ENCODE measurements around the gene C15orf39. TPM values are rescaled to one million over a fixed set of nuclear protein-coding genes. Genes with fewer than 3 reads are reported as not detected.
"Not testable (repeated sequence)": the region's sequence is repeated elsewhere in the genome, so short reads cannot be mapped to it uniquely, and the experiment has no call there.

Gene C15orf39
- polyA plus RNA-seq, 4 donors, result 6.5 to 20.6 (median 11.9) TPM

- no peaks in the 10 kb centered on the region for H3K27me3 ChIP-seq (ENCODE audit: control insufficient read depth in 3 of 3, insufficient read depth in 3 of 3, low read length in 3 of 3)
- WGBS, 3 donors, result 83 to 93% (median 92%) methylated on average over 7 of the region's 7 CpGs
- H3K4me1 ChIP-seq (ENCODE audit: control insufficient read depth in 3 of 3, insufficient read depth in 2 of 3, low read depth in 1 of 3, low read length in 2 of 3), result peaks cover 0 to 9% (median 0%) of the 10 kb centered on the region in 3 donors
- no peaks in the 10 kb centered on the region for H3K36me3 ChIP-seq (ENCODE audit: control insufficient read depth in 3 of 3, insufficient read depth in 2 of 3, low read depth in 1 of 3, low read length in 3 of 3)
- H3K27ac ChIP-seq (ENCODE audit: low read depth in 1 of 3, low read length in 2 of 3), result no peak overlapping the region
- no peak for FAIRE-seq
- DNase-seq, result no peak
- no peaks in the 10 kb centered on the region for H3K9me3 ChIP-seq (ENCODE audit: control insufficient read depth in 2 of 2, insufficient read depth in 1 of 2, low read depth in 1 of 2, low read length in 1 of 2)
- H3K4me3 ChIP-seq (ENCODE audit: low read depth in 1 of 3, low read length in 3 of 3), result no peak overlapping the region
Observed at GRCh38 chr15:75158402-75158801, 43.3 kb upstream of the C15orf39 start.

GRCh38 chr15:75159244-75159643 is 42.4 kb upstream of the C15orf39 start:
- no peak overlapping the region for H3K4me3 ChIP-seq (ENCODE audit: low read depth in 1 of 3, low read length in 3 of 3)
- no peak for DNase-seq
- WGBS, 3 donors, result 16 to 49% (median 21%) methylated on average over 1 of the region's 1 CpG
- peaks cover 0 to 9% (median 0%) of the 10 kb centered on the region in 3 donors for H3K4me1 ChIP-seq (ENCODE audit: control insufficient read depth in 3 of 3, insufficient read depth in 2 of 3, low read depth in 1 of 3, low read length in 2 of 3)
- H3K27me3 ChIP-seq (ENCODE audit: control insufficient read depth in 3 of 3, insufficient read depth in 3 of 3, low read length in 3 of 3), result no peaks in the 10 kb centered on the region
- no peak overlapping the region for H3K27ac ChIP-seq (ENCODE audit: low read depth in 1 of 3, low read length in 2 of 3)
- no peaks in the 10 kb centered on the region for H3K9me3 ChIP-seq (ENCODE audit: control insufficient read depth in 2 of 2, insufficient read depth in 1 of 2, low read depth in 1 of 2, low read length in 1 of 2)
- no peak for FAIRE-seq
- H3K36me3 ChIP-seq (ENCODE audit: control insufficient read depth in 3 of 3, insufficient read depth in 2 of 3, low read depth in 1 of 3, low read length in 3 of 3), result no peaks in the 10 kb centered on the region

- no peaks in the 10 kb centered on the region for H3K27me3 ChIP-seq (ENCODE audit: control insufficient read depth in 3 of 3, insufficient read depth in 3 of 3, low read length in 3 of 3)
- H3K36me3 ChIP-seq (ENCODE audit: control insufficient read depth in 3 of 3, insufficient read depth in 2 of 3, low read depth in 1 of 3, low read length in 3 of 3), result no peaks in the 10 kb centered on the region
- H3K27ac ChIP-seq (ENCODE audit: low read depth in 1 of 3, low read length in 2 of 3), result no peak overlapping the region
- H3K4me1 ChIP-seq (ENCODE audit: control insufficient read depth in 3 of 3, insufficient read depth in 2 of 3, low read depth in 1 of 3, low read length in 2 of 3), result peaks cover 0 to 9% (median 0%) of the 10 kb centered on the region in 3 donors
- H3K9me3 ChIP-seq (ENCODE audit: control insufficient read depth in 2 of 2, insufficient read depth in 1 of 2, low read depth in 1 of 2, low read length in 1 of 2), result no peaks in the 10 kb centered on the region
- H3K4me3 ChIP-seq (ENCODE audit: low read depth in 1 of 3, low read length in 3 of 3), result no peak overlapping the region
- no peak for DNase-seq
- no peak for FAIRE-seq
- WGBS, 3 donors, result 83 to 93% (median 88%) methylated on average over 5 of the region's 5 CpGs
Observed at GRCh38 chr15:75161106-75161916, 40.4 kb upstream of the C15orf39 start.

GRCh38 chr15:75161917-75162414 is 39.7 kb upstream of the C15orf39 start:
- FAIRE-seq (no peak), DNase-seq (peak in 1 of 2 donors; percentile 56)
- Histone ChIP-seq H3K9me3 (ENCODE audit: control insufficient read depth in 2 of 2, insufficient read depth in 1 of 2, low read depth in 1 of 2, low read length in 1 of 2) (no peaks in the 10 kb centered on the region), H3K27ac (ENCODE audit: low read depth in 1 of 3, low read length in 2 of 3) (no peak overlapping the region), H3K4me1 (ENCODE audit: control insufficient read depth in 3 of 3, insufficient read depth in 2 of 3, low read depth in 1 of 3, low read length in 2 of 3) (peaks cover 0 to 9% (median 0%) of the 10 kb centered on the region in 3 donors), H3K36me3 (ENCODE audit: control insufficient read depth in 3 of 3, insufficient read depth in 2 of 3, low read depth in 1 of 3, low read length in 3 of 3) (no peaks in the 10 kb centered on the region), H3K4me3 (ENCODE audit: low read depth in 1 of 3, low read length in 3 of 3) (no peak overlapping the region), H3K27me3 (ENCODE audit: control insufficient read depth in 3 of 3, insufficient read depth in 3 of 3, low read length in 3 of 3) (no peaks in the 10 kb centered on the region)
- WGBS, 3 donors, result 24 to 53% (median 50%) methylated on average over 4 of the region's 4 CpGs

- H3K27me3 ChIP-seq (ENCODE audit: control insufficient read depth in 3 of 3, insufficient read depth in 3 of 3, low read length in 3 of 3), result no peaks in the 10 kb centered on the region
- H3K4me1 ChIP-seq (ENCODE audit: control insufficient read depth in 3 of 3, insufficient read depth in 2 of 3, low read depth in 1 of 3, low read length in 2 of 3), result peaks cover 0 to 9% (median 0%) of the 10 kb centered on the region in 3 donors
- H3K9me3 ChIP-seq (ENCODE audit: control insufficient read depth in 2 of 2, insufficient read depth in 1 of 2, low read depth in 1 of 2, low read length in 1 of 2), result peaks cover 0 to 7% of the 10 kb centered on the region in 2 donors
- WGBS, 3 donors, result 87 to 94% (median 92%) methylated on average over 3 of the region's 3 CpGs
- no peak for FAIRE-seq
- DNase-seq, result no peak
- H3K27ac ChIP-seq (ENCODE audit: low read depth in 1 of 3, low read length in 2 of 3), result peak overlapping the region in 1 of 3 donors; percentile 34
- H3K4me3 ChIP-seq (ENCODE audit: low read depth in 1 of 3, low read length in 3 of 3), result no peak overlapping the region
- H3K36me3 ChIP-seq (ENCODE audit: control insufficient read depth in 3 of 3, insufficient read depth in 2 of 3, low read depth in 1 of 3, low read length in 3 of 3), result no peaks in the 10 kb centered on the region
Observed at GRCh38 chr15:75163150-75163564, 38.5 kb upstream of the C15orf39 start.

- no peak overlapping the region for H3K4me3 ChIP-seq (ENCODE audit: low read depth in 1 of 3, low read length in 3 of 3)
- H3K36me3 ChIP-seq (ENCODE audit: control insufficient read depth in 3 of 3, insufficient read depth in 2 of 3, low read depth in 1 of 3, low read length in 3 of 3), result no peaks in the 10 kb centered on the region
- DNase-seq (no peak), FAIRE-seq (no peak)
- H3K4me1 ChIP-seq (ENCODE audit: control insufficient read depth in 3 of 3, insufficient read depth in 2 of 3, low read depth in 1 of 3, low read length in 2 of 3), result peaks cover 0 to 5% (median 0%) of the 10 kb centered on the region in 3 donors
- H3K27me3 ChIP-seq (ENCODE audit: control insufficient read depth in 3 of 3, insufficient read depth in 3 of 3, low read length in 3 of 3), result no peaks in the 10 kb centered on the region
- H3K9me3 ChIP-seq (ENCODE audit: control insufficient read depth in 2 of 2, insufficient read depth in 1 of 2, low read depth in 1 of 2, low read length in 1 of 2), result peaks cover 0 to 17% of the 10 kb centered on the region in 2 donors
- no peak overlapping the region for H3K27ac ChIP-seq (ENCODE audit: low read depth in 1 of 3, low read length in 2 of 3)
- WGBS, 3 donors, result 25 to 58% (median 55%) methylated on average over 4 of the region's 4 CpGs
Observed at GRCh38 chr15:75164625-75165350, 36.9 kb upstream of the C15orf39 start.

- not testable (repeated sequence) for FAIRE-seq; H3K4me3 ChIP-seq (ENCODE audit: low read depth in 1 of 3, low read length in 3 of 3); DNase-seq; H3K27ac ChIP-seq (ENCODE audit: low read depth in 1 of 3, low read length in 2 of 3); H3K4me1 ChIP-seq (ENCODE audit: control insufficient read depth in 3 of 3, insufficient read depth in 2 of 3, low read depth in 1 of 3, low read length in 2 of 3); H3K36me3 ChIP-seq (ENCODE audit: control insufficient read depth in 3 of 3, insufficient read depth in 2 of 3, low read depth in 1 of 3, low read length in 3 of 3); H3K27me3 ChIP-seq (ENCODE audit: control insufficient read depth in 3 of 3, insufficient read depth in 3 of 3, low read length in 3 of 3)
- H3K9me3 ChIP-seq (ENCODE audit: control insufficient read depth in 2 of 2, insufficient read depth in 1 of 2, low read depth in 1 of 2, low read length in 1 of 2), result peaks cover 0 to 18% of the 10 kb centered on the region in 2 donors
- WGBS, 3 donors, result 80 to 83% (median 83%) methylated on average over 8 of the region's 8 CpGs
Observed at GRCh38 chr15:75166489-75167063, 35.1 kb upstream of the C15orf39 start.
